Endodermal cell (in vitro differentiated cells): ENCODE results near the gene GOLT1A. TPM values are rescaled to one million over a fixed set of nuclear protein-coding genes. Genes with fewer than 3 reads are reported as not detected.

Experiments
- DNase-seq: peaks from one replicate; pipeline ENCODE4 v3.0.0-alpha.2; 2017
- H3K27ac ChIP-seq: 2 replicates; pipeline ENCODE4 v1.5.1; 2013; ENCODE audit warnings: mild to moderate bottlenecking, low read depth, low read length, moderate library complexity
- H3K27me3 ChIP-seq: 2 replicates; pipeline ENCODE4 v1.6.1; 2013; ENCODE audit warnings: mild to moderate bottlenecking, low read length, moderate library complexity; ENCODE audit not compliant: insufficient read depth, control insufficient read depth, poor library complexity, severe bottlenecking
- H3K36me3 ChIP-seq: 2 replicates; pipeline ENCODE4 v1.7.0; 2013; ENCODE audit warnings: mild to moderate bottlenecking, low read length, moderate library complexity; ENCODE audit not compliant: control insufficient read depth, insufficient read depth
- H3K4me1 ChIP-seq: one replicate; pipeline ENCODE4 v1.7.0; 2013; ENCODE audit warnings: low read length; ENCODE audit not compliant: control insufficient read depth, insufficient read depth
- H3K4me3 ChIP-seq: 2 replicates; pipeline ENCODE4 v1.5.1; 2013; ENCODE audit warnings: mild to moderate bottlenecking, low read length, moderate library complexity
- H3K9ac ChIP-seq: 2 replicates; pipeline ENCODE4 v1.6.1; 2013; ENCODE audit warnings: mild to moderate bottlenecking, low read length, moderate library complexity; ENCODE audit not compliant: poor library complexity, severe bottlenecking; ENCODE audit errors: extremely low read depth
- H3K9me3 ChIP-seq: 2 replicates; pipeline ENCODE4 v1.6.1; 2013; ENCODE audit warnings: mild to moderate bottlenecking, low read length, moderate library complexity; ENCODE audit not compliant: control insufficient read depth
- H3K27ac Mint-ChIP-seq: 2 replicates; pipeline ENCODE4 v1.8.0; 2020; ENCODE audit warnings: mixed read lengths
- H3K27me3 Mint-ChIP-seq: 2 replicates; pipeline ENCODE4 v1.8.0; 2021; ENCODE audit warnings: mild to moderate bottlenecking, mixed read lengths; ENCODE audit not compliant: insufficient read depth
- H3K36me3 Mint-ChIP-seq: 2 replicates; pipeline ENCODE4 v1.8.0; 2020; ENCODE audit warnings: low read depth, mixed read lengths
- H3K4me1 Mint-ChIP-seq: 2 replicates; pipeline ENCODE4 v1.8.0; 2020; ENCODE audit warnings: mixed read lengths
- H3K4me3 Mint-ChIP-seq: 2 replicates; pipeline ENCODE4 v1.8.0; 2020; ENCODE audit warnings: mild to moderate bottlenecking, moderate library complexity, mixed read lengths
- H3K9me3 Mint-ChIP-seq: 2 replicates; pipeline ENCODE4 v1.8.0; 2020; ENCODE audit warnings: mild to moderate bottlenecking, mixed read lengths
- WGBS, 2 experiments: methylation state at CpG; one replicate each; pipeline versions ENCODE4 v1.1.5 to v1.1.7; 2013; ENCODE audit warnings: missing lambda C conversion rate in 2 of 2, mixed read lengths in 1 of 2; ENCODE audit not compliant: insufficient coverage in 1 of 2, insufficient read length in 1 of 2; 5-methylcytosine and 5-hydroxymethylcytosine counted together
- total RNA-seq, 2 donors: library from RNA; stranded (reverse); fragmentation: NEBNext Ultra II Directional in 1 of 2; extraction: Animal tissue kit (Norgen Biotek cat#: 25700) in 1 of 2; gene quantifications; 2 replicates in 1 of 2; 3 replicates in 1 of 2; pipeline ENCODE4 v1.2.1, GENCODE V29; 2021
- TF ChIP-seq, protein P1 (sequence below): fragments of 200-600 bp; sonication (generic); conservative IDR thresholded peaks from 2 replicates; pipeline ENCODE4 v1.5.0; 2021; ENCODE audit warnings: antibody characterized with exemption, mild to moderate bottlenecking

GOLT1A gene
- total RNA-seq, 2 donors from 2014 or later: 1.8 to 6.2 TPM

DNA sequence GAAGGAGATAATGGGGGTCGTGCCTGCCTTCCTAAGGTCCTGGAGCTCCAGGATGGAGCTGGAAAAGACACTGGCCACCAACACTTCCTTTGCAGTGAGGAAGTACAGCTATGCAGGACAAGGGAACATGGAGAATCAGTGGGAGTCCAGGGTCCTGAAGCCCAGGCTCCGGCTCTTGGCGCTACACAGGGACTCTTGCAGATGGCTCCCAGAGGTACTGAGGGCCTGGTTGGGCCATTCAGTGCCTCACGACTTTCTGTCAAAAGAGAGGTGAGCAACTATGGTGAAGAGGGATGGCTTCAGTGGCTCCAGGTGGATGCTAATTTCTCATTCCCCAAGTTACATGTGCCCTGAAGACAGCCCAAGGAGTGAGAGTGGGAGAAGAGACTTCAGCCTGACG is 60.1 kb downstream of the GOLT1A start:
- Histone ChIP-seq H3K4me3 (no peak overlapping the region), H3K9me3 (no peaks in the 10 kb centered on the region), H3K4me1 (no peaks in the 10 kb centered on the region), H3K27ac (no peak overlapping the region), H3K27me3 (peaks cover 48% of the 10 kb centered on the region), H3K9ac (no peak overlapping the region), H3K36me3 (no peaks in the 10 kb centered on the region)
- H3K27me3 Mint-ChIP-seq: peaks cover 64% of the 10 kb centered on the region
- H3K9me3 Mint-ChIP-seq: no peaks in the 10 kb centered on the region
- H3K4me1 Mint-ChIP-seq: peaks cover 2% of the 10 kb centered on the region
- WGBS, 2 experiments: 93 to 94% methylated on average over 4 to 5 of the region's 5 CpGs
- TF ChIP-seq, protein P1, sequence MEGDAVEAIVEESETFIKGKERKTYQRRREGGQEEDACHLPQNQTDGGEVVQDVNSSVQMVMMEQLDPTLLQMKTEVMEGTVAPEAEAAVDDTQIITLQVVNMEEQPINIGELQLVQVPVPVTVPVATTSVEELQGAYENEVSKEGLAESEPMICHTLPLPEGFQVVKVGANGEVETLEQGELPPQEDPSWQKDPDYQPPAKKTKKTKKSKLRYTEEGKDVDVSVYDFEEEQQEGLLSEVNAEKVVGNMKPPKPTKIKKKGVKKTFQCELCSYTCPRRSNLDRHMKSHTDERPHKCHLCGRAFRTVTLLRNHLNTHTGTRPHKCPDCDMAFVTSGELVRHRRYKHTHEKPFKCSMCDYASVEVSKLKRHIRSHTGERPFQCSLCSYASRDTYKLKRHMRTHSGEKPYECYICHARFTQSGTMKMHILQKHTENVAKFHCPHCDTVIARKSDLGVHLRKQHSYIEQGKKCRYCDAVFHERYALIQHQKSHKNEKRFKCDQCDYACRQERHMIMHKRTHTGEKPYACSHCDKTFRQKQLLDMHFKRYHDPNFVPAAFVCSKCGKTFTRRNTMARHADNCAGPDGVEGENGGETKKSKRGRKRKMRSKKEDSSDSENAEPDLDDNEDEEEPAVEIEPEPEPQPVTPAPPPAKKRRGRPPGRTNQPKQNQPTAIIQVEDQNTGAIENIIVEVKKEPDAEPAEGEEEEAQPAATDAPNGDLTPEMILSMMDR: no peak
- no peak overlapping the region for H3K27ac Mint-ChIP-seq
- no peaks in the 10 kb centered on the region for H3K36me3 Mint-ChIP-seq
- DNase-seq: no peak
- no peak overlapping the region for H3K4me3 Mint-ChIP-seq

DNA sequence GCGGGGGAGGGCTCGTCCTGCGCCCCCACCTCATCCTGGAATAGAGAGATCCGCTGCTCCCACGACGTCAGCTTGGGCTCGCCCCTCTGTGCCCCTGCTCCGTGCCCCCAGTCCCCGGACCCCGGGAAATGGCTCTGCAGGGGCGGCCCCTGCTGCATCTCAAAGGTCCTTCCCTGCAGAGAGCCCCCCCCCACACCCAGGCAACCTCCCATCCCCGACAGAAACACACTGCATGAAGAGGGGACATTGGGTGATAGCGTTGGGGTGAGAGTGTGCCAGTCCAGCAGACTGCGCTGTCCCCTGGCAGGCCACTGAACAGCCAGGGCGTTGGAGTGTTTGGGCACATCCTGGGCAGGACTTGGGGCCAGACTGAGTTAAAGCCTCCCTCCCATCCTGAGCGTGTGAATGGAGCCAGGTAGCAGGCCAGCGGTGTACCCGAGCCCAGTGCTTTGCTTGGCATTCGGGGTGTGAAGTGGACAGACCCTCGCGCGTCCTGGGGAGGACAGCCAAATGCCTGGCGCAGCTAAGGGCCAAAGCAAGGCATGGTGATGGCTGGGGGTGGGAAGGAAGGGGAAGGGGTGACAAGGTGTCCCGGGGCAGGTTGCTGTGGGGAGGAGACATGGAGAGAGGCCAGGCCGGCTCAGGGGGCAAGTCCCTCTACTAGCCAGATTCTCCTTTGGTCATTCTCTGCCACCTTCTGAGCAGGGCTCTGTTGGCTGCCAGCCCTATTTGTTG is 61.3 kb downstream of the GOLT1A start:
- 45 to 86% methylated on average over 5 to 24 of the region's 25 CpGs for WGBS, 2 experiments
- Histone ChIP-seq H3K27ac (no peak overlapping the region), H3K36me3 (no peaks in the 10 kb centered on the region), H3K4me3 (peak overlapping the region; percentile 74), H3K9ac (no peak overlapping the region), H3K27me3 (peaks cover 48% of the 10 kb centered on the region), H3K4me1 (no peaks in the 10 kb centered on the region), H3K9me3 (no peaks in the 10 kb centered on the region)
- TF ChIP-seq, protein P1: no peak
- H3K4me1 Mint-ChIP-seq: peaks cover 10% of the 10 kb centered on the region
- no peaks in the 10 kb centered on the region for H3K36me3 Mint-ChIP-seq
- H3K4me3 Mint-ChIP-seq: peak overlapping the region; percentile 60
- peaks cover 62% of the 10 kb centered on the region for H3K27me3 Mint-ChIP-seq
- H3K9me3 Mint-ChIP-seq: no peaks in the 10 kb centered on the region
- no peak overlapping the region for H3K27ac Mint-ChIP-seq
- DNase-seq: no peak

DNA sequence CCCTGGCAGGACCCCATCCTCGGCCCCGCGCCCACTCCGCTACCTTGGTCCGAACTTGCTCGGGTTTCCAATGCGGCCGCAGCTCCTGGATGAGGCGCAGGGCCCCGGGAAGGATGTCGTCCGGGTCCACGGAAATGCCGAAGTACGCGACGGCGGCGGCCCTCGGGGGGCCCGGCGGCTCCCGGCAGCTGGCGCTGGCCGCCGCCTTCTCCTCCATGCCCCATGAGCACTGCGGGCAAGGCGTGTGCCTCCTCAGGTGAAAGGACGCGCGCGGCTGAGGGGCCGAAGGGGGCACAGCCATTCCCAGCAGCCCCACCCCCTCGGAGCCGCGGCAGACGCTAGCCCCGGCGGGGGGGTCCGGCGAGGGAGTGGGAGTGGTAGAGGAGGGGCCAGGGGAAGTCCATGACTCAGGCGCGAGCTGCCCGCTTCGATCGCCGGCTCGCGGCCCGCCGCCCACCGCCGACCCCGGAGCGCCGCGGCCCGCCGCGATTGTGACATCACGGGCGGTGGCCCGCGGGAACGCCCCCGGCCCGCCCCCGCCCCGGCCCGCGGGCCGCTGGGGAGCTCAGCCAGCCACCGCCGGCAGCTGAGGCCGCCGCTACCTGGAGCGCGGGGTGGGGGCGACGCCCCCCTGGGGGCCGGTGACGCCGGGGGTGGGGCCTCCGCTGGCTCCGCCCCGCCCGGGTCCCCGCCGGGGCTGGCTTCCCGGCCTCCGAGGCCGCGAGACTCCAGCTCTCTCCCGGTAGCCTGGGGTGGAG is 62.1 kb downstream of the GOLT1A start, which contains the start of gene ETNK2:
TSS of gene ETNK2 (minus strand) at position 493 of the 758 bp plus-strand sequence. CDS start at position 301, 192 bp downstream.
- WGBS, 2 experiments: 0 to 4% methylated on average over 21 to 94 of the region's 94 CpGs
- H3K9ac ChIP-seq: peak within 1 kb of the TSS; percentile 15
- TF ChIP-seq, protein P1: no peak
- Mint-ChIP-seq H3K27me3 (peaks cover 57% of the 10 kb centered on the region), H3K36me3 (no peaks in the 10 kb centered on the region), H3K9me3 (no peaks in the 10 kb centered on the region), H3K27ac (no peak within 1 kb of the TSS), H3K4me3 (peak within 1 kb of the TSS; percentile 60), H3K4me1 (peaks cover 15% of the 10 kb centered on the region)
- DNase-seq: peak; percentile 90
- H3K27ac ChIP-seq: no peak within 1 kb of the TSS
- H3K4me1 ChIP-seq: no peaks in the 10 kb centered on the region
- peak within 1 kb of the TSS; percentile 80 for H3K4me3 ChIP-seq
- H3K9me3 ChIP-seq: no peaks in the 10 kb centered on the region
- H3K36me3 ChIP-seq: no peaks in the 10 kb centered on the region
- H3K27me3 ChIP-seq: peaks cover 47% of the 10 kb centered on the region
